ENCODE data around the gene SLC1A3.
"Not testable (repeated sequence)": the region's sequence is repeated elsewhere in the genome, so short reads cannot be mapped to it uniquely, and the experiment has no call there.

Gene SLC1A3

DNA sequence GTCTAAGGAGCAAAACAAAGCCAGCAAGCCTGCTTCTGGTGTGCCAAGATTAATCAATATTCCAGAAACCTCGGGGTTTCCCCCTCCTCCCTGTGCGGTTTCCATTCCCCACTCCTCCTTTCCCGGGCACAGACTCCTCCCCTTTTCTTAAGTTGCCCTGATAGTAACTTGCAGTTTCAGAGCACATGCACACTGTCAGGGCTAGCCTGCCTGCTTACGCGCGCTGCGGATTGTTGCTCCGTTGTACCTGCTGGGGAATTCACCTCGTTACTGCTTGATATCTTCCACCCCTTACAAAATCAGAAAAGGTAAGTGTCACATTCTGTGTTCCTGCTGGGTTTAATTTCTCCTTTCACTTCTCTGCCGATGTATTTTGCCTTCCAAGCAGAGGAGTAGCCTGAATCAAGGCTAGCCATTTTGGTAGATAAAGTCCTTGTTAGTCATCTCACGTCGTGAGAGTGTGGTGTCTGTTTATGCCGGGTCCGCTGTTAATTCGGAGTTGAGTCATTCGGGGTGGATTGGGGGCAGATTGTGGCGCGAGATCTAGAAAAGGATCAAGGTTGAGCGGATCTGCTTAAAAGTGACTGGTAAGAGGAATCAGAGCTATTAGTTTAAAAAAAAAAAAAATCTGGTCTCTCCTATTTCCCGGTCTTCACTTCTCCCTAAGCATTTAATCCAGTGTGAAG lies at the start of gene SLC1A3:
SLC1A3 (plus strand) TSS at position 179 of the 686 bp plus-strand sequence. CDS start 1,818 bp downstream, outside the sequence.
- peak; percentile 32 for DNase-seq

DNA sequence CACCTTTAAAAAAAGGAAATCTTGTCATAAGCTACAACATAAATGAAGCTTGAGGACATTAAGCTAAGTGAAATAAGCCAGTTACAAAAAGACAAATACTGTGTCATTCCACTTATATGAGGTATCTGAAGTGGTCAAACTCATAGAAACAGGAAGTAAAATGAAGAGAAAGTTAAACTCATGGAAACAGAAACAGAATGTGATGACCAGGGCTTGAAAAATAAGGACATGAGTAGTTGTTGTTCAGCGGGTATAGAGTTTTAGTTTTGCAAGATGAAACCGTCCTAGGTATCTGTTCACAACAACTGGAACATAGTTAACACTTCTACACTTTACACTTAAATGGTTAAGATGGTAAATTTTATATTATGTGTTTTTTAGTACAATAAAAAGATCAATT lies 47.8 kb upstream of the SLC1A3 start:
- DNase-seq = no peak

DNA sequence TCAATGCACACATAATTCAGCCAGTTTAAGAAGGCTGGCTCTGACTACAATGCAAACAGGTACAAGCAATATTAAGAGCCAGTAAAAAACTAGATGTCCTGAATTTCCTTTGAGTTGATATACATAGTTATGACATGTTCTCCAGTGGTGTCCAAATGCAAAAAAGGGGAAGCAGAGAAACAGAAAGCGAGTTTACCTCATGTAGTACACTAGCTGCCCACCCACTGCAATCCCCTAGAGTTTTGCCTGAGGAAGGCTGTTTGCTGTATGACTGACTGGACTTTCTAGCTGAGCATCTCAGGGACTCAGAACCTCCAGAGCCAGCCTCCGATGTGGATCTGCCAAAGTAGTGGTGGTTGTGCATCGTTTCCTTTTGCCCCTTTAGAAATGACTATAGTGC lies 44.8 kb upstream of the SLC1A3 start:
- no peak for DNase-seq

DNA sequence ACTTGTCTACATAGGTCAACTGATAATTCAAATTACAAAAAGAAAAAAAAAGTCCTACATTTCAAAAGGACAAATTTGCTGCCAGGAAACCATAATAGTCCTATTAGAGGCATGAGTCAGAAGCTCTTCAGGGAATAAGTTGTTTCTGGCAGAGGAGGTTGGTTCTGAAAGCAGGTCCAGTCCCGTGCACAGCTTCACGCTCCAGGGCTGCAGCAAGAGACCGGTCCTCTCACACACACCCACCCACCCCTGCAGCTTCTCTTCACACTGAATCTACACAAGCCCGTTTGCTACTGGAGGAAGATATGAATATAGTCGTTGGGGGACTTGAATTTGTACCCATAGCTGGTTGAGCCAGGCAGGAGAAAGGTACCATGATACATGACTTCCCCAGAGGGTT lies 36.9 kb upstream of the SLC1A3 start:
- no peak for DNase-seq

DNA sequence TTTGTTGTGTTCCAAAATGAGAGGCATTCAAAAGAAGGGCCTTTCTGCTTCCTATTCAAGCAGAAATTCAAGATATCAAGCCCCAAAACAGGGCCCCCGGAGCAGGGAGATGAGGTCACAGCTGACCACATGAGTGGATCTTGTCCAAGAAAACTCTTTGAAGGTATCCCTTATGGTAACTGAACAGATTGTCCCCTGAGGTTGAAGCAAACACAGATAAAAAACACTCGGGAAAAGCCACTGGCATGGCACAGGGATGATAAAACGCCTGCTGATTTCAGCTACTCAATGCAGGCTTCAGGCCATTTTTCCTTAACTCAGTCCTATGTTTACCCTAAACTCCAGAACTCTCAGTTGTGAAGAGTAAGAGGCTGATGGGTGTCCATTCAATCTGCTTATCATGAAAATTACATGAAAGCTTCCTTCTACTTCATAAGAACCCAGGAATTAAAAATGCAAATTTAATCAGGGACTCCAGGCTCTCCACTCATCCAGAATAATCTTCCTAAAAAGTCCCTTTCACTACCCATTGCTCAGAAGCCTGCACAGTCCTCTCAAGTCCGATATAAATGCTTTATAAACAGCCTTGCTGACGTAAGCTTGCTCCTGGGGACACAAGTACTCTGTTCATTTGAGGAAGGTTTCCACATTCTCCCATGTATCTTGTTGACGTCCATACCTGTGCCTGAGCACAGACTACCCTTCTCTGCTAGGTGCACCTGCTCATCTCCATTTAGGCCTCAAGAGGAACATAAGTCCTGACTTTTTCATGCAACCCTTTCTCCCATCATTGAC lies 35.9 kb upstream of the SLC1A3 start:
- DNase-seq = peak; percentile 11

DNA sequence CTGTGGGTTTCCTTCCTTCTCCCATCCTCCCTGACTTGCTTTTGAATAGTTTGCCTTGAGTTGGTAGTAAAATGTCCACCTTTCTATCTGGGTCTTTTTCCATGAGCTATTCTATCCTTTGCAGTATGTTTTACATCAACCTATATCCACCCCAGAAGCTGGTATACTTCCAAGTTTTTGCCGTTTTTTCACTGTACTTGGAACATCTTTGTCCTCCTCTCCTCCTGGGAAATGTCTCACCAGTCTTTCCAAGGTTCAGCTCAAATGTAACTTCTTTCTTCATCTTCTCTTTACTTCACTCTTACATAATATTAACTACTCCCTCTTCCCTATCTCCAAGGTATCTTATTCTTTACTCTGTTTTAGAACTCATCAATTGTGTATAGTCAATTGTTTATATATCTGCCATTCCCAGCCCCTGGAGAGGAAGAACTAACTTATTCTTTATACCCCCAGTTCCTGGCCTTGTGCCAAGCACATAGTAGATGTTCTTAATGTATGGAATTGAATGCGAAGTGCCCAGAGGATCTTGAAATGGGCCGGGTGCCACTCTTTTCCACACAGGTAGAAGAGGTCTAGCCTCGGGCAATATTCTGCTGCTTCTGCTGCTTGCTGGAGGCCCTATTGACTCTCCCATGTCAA lies 34.9 kb upstream of the SLC1A3 start:
- DNase-seq = no peak

DNA sequence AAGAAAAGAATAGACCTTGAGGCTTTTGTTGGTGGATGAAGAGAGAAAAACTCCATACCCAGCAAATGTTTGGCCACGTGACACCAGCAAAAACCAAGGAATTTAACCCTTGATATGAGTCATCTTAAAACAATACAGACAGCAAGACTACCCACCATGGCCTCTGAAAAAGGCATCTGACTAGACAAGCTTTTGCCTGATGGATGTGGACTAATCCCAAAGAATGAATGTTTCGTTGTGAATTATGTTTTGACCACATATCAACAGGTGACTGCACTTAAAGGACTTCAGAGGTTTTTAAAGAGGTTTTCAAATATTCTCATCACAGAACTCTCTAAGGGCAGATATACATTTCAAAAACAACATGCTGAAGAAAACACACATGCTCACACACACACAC lies 33.0 kb upstream of the SLC1A3 start:
- DNase-seq = no peak

DNA sequence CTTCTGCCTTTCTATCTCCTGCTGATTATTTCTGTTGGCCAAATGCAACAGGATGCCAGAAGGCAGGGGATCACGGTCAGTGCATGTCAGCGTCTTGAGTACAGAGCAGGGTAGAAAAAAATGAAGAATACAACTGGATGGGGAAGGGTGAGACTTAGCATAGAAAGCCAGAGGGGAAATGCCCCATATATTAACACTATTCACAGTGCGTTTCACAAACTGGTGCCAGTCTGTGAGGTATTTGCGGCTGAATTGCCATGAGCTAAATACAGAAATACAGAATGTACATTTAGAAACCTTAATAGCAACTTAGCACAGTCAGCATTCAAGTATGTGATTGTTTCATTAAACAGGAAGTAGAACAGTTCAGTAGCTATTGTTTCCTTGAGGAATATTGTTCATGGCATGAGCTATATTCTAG lies 31.0 kb upstream of the SLC1A3 start:
- DNase-seq = no peak

DNA sequence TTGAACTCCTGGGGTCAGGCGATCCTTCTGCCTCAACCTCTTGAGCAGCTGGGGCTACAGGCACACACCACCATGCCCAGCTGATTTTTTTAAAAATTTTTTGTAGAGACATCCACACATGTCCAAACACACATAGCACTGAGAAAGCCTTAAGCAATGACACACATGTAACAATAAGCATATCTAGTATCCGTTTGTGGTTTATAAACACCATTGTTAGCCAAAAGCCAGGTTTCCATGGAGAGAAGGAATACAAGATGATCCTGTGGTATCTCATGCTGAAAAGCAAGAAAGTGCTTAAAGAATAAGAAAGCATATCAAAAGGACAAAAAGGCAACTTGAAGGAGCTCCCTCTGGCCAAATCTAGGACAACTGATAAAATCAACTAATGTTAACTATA lies 29.7 kb upstream of the SLC1A3 start:
- DNase-seq = no peak

DNA sequence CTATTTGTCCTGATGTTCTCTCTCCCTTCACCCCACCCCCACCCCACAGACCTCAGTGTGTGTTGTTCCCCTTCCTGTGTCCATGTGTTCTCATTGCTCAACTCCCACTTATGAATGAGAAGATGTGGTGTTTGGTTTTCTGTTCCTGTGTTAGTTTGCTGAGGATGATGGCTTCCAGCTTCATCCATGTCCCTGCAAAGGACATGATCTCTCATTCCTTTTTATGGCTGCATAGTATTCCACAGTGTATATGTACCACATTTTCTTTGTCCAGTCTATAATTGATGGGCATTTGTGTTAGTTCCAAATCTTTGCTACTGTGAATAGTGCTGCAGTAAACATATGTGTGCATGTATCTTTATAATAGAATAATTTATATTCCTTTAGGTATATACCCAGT lies 26.5 kb upstream of the SLC1A3 start:
- DNase-seq = not testable (repeated sequence)

DNA sequence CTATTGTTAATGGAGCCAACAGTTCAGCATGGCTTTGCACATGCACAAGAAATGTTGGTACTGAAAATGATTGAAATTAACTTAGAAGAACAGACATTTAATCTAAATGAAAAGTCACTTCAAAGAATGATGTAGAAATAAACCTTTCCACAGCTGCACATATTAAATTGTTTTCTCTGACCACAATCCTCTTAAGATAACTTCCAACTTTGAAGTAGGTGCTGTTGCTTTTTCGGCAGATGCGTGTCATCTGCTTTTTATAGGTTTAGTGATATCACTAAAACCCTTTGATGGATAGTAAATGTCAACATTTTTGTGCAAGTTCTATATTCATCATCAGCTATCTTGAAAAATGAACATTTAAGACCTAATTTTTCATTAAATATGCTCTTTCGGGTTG lies 25.3 kb upstream of the SLC1A3 start:
- no peak for DNase-seq

DNA sequence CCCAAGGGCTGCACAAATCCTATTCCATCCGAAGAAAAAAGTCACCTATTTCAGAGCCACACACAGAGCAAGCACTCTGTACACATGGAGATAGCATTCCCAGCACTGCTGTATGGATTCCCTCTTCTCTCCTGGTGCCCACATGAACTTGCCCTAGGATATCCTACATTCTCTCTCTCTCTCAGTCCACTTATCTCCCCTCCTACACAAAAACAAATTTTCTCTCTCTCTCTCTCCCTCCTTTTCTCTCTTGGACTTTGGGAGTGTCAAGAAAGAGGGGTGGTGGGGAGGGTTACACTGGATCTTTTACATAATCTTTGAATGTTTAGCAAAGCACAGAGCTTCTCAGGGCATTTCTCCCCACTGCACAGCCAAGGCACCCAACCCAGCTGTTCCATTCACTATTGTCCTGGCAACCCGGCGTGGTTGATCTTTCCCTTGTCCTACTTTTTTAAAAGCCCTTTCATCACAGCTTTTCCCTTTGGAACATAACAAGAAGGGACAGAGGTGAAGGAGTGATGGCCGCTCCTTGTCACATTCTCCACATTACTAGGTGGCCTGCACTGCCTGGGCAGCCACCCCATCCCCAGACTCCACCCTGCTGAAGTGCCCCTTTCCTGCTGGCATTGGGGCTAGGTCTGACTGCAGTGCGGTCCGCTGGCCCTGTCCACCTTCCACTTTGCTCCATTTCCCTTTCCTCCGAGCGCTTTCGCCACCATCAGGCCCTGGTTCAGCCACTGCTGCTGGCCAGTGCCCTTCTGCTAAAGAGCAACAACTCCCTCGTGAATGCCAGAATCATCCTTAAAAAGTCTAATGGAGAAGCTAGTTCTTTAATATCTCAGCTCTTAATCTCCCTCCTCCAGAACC lies 22.2 kb upstream of the SLC1A3 start:
- DNase-seq = no peak

DNA sequence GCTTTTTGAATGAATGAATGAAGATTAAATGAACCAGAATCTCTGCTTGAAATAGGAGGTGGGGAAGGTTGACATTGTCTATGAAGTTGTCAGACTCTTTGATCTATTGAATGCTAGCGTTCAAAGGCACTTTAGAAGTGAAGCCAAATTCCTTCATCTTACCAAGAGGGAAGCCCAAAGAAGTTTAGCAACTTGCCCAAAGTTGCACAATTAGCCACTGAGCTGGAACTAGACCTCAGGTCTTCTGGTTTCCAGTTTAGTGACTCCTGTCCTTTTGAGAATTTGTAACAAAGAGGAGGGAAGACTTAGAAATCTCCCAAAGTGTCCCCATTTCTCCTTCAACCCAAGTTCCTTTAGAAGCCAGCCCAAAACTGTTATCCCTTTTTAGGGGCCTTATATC lies 20.7 kb upstream of the SLC1A3 start:
- DNase-seq = no peak

DNA sequence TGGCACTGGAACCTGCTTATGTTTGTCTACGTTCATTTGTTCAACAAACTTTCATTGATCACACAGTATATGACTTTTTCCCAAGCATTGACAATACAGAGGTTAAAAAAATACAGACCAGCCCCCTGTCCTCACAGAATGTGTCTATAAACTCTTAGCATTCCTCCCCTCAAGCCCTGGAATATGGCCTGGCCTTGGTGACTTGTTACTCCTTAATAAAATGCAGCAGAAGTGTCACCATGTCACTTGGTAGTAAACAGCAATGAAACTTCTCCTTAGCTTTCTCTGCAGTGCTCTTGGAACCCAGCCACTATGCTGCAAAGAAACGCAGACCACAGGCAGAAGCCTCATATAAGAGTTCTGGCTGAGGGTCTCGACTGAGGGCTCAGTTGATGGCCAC lies 19.1 kb upstream of the SLC1A3 start:
- no peak for DNase-seq

DNA sequence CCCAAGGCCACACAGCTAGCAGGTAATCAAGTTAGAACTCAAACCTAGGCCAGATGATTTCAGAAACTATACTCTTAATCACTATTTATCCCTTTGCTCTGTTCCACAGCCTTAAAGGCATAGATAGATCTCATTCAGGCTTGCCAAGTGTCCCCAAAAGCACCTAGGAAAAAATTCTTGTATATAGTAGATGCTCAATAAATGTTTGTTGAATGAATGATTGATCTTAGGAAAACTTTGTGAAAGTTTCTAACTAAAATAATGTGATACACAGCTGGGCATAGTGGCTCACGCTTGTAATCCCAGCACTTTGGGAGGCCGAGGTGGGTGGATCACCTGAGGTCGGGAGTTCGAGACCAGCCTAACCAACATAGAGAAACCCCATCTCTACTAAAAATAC lies 16.7 kb upstream of the SLC1A3 start:
- DNase-seq = not testable (repeated sequence)

DNA sequence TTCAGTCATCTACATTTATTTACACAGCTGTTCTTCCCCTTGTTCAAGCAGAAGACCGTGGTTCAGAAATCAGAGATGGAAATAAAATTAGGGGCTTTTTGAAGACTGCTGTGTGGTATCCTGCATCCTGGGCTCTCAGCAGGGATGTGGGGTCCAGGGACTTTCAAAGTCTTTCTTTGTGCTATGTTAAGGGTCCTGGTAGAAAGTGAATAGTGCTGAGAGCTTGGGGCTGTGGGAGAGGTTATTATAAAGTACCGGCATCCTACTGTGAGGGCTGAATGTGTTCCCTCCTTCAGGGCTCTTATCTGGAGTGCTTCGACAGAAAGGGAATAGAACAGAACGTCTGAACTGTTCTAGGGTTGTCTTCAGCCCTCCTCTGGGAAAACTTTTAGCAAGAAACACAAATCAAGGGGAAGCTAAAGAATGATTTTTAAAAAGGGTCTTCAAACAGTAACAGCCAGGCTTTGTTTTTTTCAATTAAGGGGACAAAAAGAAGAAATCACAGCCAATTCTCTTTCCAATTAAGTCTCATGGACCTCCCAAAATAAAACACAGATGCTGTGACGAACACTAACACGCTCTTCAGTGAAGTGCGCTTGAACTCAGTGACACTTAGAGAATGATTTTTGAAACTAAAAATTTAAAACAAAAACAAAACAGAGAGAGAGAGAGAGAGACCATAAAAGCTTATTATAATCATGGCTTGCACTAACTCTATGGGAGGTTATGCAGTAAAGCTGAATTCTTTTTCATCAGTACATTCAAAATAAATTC lies 15.7 kb upstream of the SLC1A3 start:
- no peak for DNase-seq

DNA sequence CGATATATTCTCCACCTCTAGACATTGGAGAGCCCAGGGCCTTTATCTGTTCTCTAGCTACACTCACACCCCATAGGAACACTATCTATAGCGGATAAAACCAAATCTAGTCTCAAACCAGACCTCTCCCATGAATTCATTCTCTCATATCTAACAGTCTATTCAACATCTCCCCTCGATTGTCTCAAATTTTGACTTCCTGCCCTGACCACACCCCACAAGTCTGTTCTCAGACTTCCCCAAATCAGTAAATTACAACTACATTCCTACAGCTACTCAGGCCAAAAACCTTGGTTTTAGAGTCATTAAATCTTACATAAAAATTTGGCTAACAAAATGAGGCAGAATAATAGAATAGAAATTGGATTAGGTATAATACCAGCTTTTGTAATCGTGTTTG lies 12.5 kb upstream of the SLC1A3 start:
- no peak for DNase-seq

DNA sequence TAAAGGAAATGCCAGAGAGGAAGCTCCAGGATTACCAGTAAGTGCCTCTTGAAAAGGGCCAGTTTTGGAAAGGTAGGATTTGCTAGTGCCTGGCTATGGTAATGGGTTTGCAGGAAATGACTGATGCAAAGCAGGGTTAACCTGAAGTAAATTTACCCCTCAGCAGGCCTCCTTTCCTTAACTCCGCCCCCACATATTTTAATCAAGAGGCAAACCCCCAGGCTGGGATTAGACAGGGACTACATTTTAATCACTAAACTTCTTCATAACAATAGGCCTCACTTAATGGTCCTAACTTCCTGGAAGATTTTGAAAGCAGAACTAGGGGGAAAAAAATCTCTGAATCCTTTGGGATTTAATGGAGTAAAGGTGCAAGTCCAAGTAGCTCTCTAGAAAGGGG lies 10.2 kb upstream of the SLC1A3 start:
- DNase-seq = no peak

DNA sequence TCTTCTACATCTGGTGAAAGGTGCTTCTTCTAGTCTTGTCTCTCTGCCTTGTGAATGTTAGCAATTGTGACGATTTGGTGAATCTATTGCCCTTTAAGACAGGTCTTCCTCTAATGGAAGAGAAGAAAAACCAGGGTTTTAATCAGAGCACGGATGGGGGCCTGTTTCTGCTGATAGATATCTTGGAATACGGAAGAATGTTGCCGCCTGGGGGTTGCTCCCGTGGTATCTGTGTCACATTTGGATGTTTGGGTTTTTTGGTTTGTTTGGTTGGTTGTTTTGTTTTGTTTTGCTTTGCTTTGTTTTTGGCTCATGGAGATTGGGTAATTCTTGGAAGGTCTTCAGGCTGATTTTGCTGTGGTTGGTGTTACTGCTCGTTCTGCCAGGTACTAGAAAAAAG lies 9.7 kb upstream of the SLC1A3 start:
- DNase-seq = no peak

DNA sequence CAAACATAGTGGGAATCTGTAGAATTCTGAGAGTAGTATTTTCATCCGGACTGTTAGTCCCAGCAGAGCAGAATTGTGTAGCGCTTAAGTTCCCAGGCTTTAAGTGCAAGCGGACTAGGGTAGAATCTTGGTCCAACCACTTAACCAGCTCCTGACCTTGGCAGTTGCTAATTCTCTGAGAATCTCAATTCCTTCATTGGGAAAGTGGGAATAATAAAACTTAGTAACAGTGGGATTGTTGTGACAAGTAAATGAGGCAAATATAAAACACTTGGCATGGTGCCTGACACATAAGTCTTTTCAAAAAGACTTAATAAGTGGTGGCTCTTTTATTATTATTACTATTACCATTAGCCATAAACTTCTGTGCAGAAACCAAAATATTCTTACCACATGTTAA lies 8.4 kb upstream of the SLC1A3 start:
- DNase-seq = no peak

DNA sequence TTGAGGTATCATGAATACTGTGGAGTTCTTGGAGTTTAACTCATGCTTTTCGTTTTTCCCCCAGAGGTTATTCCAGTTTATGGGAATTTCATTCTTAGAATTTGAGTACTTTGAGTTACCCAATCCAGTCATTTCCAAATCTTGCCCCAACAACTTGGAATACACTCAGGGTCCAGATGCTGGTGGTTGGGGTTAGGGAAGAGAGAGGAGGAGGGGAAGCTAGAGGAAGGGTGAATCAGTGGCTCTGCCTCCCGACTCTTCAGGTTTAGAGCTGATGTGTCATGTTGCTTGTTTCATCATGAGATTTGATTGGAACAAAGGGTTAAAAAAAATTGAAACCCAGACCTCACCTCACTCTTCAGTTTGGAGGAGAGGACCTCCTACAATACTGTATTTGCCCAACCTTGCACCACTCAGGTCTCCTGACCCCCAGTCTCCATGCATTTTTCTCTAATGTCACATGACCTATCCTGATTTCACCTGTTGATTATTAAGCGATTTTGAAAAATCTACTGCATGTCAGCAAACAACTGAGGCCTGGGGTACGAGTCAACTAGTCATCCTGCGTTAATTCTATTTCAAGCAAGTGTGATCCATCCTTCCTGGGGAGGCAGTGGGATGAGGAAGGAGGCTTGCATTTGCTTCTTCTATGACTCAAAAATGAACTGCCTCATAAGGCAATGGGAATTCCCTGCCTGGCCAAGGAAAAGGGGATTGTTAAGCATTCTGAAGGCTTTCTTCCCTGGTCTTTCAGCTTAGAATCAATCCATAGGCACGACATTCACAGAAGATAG lies 6.2 kb upstream of the SLC1A3 start:
- DNase-seq = no peak

All from hematopoietic multipotent progenitor cell treated with erythropoietin and hydrocortisone succinate and interleukin-3 and kit ligand, for 8 days (in vitro differentiated cells).